PFSK-1 (cell line): ENCODE measurements around the gene NMBR.

ENCODE experiments used
- FOXP2 ChIP-seq: optimal IDR thresholded peaks from 2 replicates; pipeline ENCODE3; 2011; ENCODE audit warnings: borderline replicate concordance, control low read depth, inconsistent platforms; ENCODE audit not compliant: insufficient read depth; ENCODE audit errors: extremely low read length, extremely low read depth
- POLR2AphosphoS5 ChIP-seq: IDR thresholded peaks from 2 replicates; pipeline ENCODE4 v1.6.1; 2012; ENCODE audit warnings: low read depth, mild to moderate bottlenecking, control low read depth, low read length, moderate library complexity
- REST ChIP-seq, 2 experiments: IDR thresholded peaks; 2 replicates each; pipeline versions ENCODE4 v1.6.1 to v1.8.0; 2011 to 2012; ENCODE audit warnings: low read depth in 2 of 2, low read length in 2 of 2, control low read depth in 1 of 2, inconsistent platforms in 1 of 2, mild to moderate bottlenecking in 1 of 2, moderate library complexity in 1 of 2; ENCODE audit not compliant: insufficient read depth in 1 of 2
- SIN3A ChIP-seq: IDR thresholded peaks from 2 replicates; pipeline ENCODE4 v1.6.1; 2012; ENCODE audit warnings: mild to moderate bottlenecking, low read length, moderate library complexity, borderline replicate concordance; ENCODE audit not compliant: insufficient read depth
- TAF1 ChIP-seq: IDR thresholded peaks from 2 replicates; pipeline ENCODE4 v1.6.1; 2012; ENCODE audit warnings: low read length, control low read depth, borderline replicate concordance; ENCODE audit not compliant: insufficient read depth

The NMBR gene

GRCh38 chr6:142118925-142119324, 28.0 kb downstream of the NMBR start:
- TF ChIP-seq POLR2AphosphoS5: no peak
- no peak for TF ChIP-seq SIN3A
- TF ChIP-seq FOXP2: no peak
- TF ChIP-seq TAF1: no peak
- no peak for TF ChIP-seq REST (IDR thresholded peaks at IDR 0.05; ENCODE audit: insufficient read depth in 1 of 2, low read depth in 2 of 2, low read length in 2 of 2)

GRCh38 chr6:142118328-142118727, 28.6 kb downstream of the NMBR start:
- TF ChIP-seq FOXP2 (no peak), SIN3A (no peak), TAF1 (no peak), REST (IDR thresholded peaks at IDR 0.05; ENCODE audit: insufficient read depth in 1 of 2, low read depth in 2 of 2, low read length in 2 of 2) (no peak), POLR2AphosphoS5 (no peak)

GRCh38 chr6:142117366-142117765, 29.6 kb downstream of the NMBR start:
- TF ChIP-seq FOXP2 (no peak), TAF1 (no peak), POLR2AphosphoS5 (no peak)

- TF ChIP-seq POLR2AphosphoS5 (no peak), REST (IDR thresholded peaks at IDR 0.05; ENCODE audit: insufficient read depth in 1 of 2, low read depth in 2 of 2, low read length in 2 of 2) (no peak), TAF1 (no peak), FOXP2 (no peak), SIN3A (no peak)
Measured at GRCh38 chr6:142112451-142113061, 34.4 kb downstream of the NMBR start.

GRCh38 chr6:142088858-142089216, 58.1 kb downstream of the NMBR start:
- TF ChIP-seq TAF1 (no peak), REST (IDR thresholded peaks at IDR 0.05; ENCODE audit: insufficient read depth in 1 of 2, low read depth in 2 of 2, low read length in 2 of 2) (peak; percentile 72 to 89)
